ENCODE data around the gene ACOXL. TPM values are rescaled to one million over a fixed set of nuclear protein-coding genes. Genes with fewer than 3 reads are reported as not detected.
"Not testable (repeated sequence)": the region's sequence is repeated elsewhere in the genome, so short reads cannot be mapped to it uniquely, and the experiment has no call there.

ACOXL gene
- polyA plus RNA-seq, 5 donors: 4.7 to 7.5 (median 5.6) TPM

- DNase-seq: no peak
Observed at GRCh38 chr2:110910423-110910822, 178.1 kb downstream of the ACOXL start.

GRCh38 chr2:110919738-110920137, 187.4 kb downstream of the ACOXL start:
- DNase-seq: no peak

- no peak for DNase-seq
Observed at GRCh38 chr2:110925479-110925878, 193.1 kb downstream of the ACOXL start.

GRCh38 chr2:110927526-110927925, 195.2 kb downstream of the ACOXL start:
- no peak for DNase-seq

- DNase-seq: no peak
Observed at GRCh38 chr2:110929528-110929927, 197.2 kb downstream of the ACOXL start.

- no peak for DNase-seq
Observed at GRCh38 chr2:110931648-110932047, 199.3 kb downstream of the ACOXL start.

- DNase-seq: no peak
Observed at GRCh38 chr2:110933420-110933819, 201.0 kb downstream of the ACOXL start.

GRCh38 chr2:110934948-110935347, 202.6 kb downstream of the ACOXL start:
- no peak for DNase-seq

- DNase-seq: no peak
Observed at GRCh38 chr2:110940376-110940910, 208.1 kb downstream of the ACOXL start.

GRCh38 chr2:110941226-110941625, 208.9 kb downstream of the ACOXL start:
- DNase-seq: no peak

GRCh38 chr2:110943070-110943634, 210.8 kb downstream of the ACOXL start:
- no peak for DNase-seq

GRCh38 chr2:110946902-110947301, 214.5 kb downstream of the ACOXL start:
- no peak for DNase-seq

- peak; percentile 92 to 94 for DNase-seq
Observed at GRCh38 chr2:110948027-110948674, 215.8 kb downstream of the ACOXL start.

- DNase-seq: peak in 1 of 2 donors; percentile 41
Observed at GRCh38 chr2:110950281-110950680, 217.9 kb downstream of the ACOXL start.

- no peak for DNase-seq
Observed at GRCh38 chr2:110955045-110955444, 222.7 kb downstream of the ACOXL start.

GRCh38 chr2:110955556-110955955, 223.2 kb downstream of the ACOXL start:
- DNase-seq: no peak

- no peak for DNase-seq
Observed at GRCh38 chr2:110957293-110957692, 224.9 kb downstream of the ACOXL start.

- no peak for DNase-seq
Observed at GRCh38 chr2:110958346-110959119, 226.2 kb downstream of the ACOXL start.

GRCh38 chr2:110959198-110959597, 226.8 kb downstream of the ACOXL start:
- no peak for DNase-seq

GRCh38 chr2:110960281-110960680, 227.9 kb downstream of the ACOXL start:
- no peak for DNase-seq

GRCh38 chr2:110960954-110961353, 228.6 kb downstream of the ACOXL start:
- DNase-seq: no peak

GRCh38 chr2:110961643-110962042, 229.3 kb downstream of the ACOXL start:
- DNase-seq: not testable (repeated sequence)

- DNase-seq: no peak
Observed at GRCh38 chr2:110969696-110970095, 237.3 kb downstream of the ACOXL start.

Measured in right lung (tissue), 5 donors.